Body of pancreas (tissue), 4 donors: ENCODE measurements around the gene PSMC6. TPM values are rescaled to one million over a fixed set of nuclear protein-coding genes. Genes with fewer than 3 reads are reported as not detected.

Experiments used
- ATAC-seq: fragments of 150-250 bp; one replicate; pipeline ENCODE4 v1.9.1; 2016
- DNase-seq, 4 donors: peaks; one replicate each; pipeline ENCODE4 v3.0.0-alpha.2; 2019
- H3K27ac ChIP-seq, 4 donors: fragments of 200-600 bp; sonication (generic); 1 replicate in 3 of 4; 2 replicates in 1 of 4; pipeline versions ENCODE4 v1.5.1 to v1.6.1; 2016 to 2019; ENCODE audit warnings: mild to moderate bottlenecking in 1 of 4, mixed read lengths in 1 of 4, moderate library complexity in 1 of 4
- H3K27me3 ChIP-seq, 2 donors: fragments of 200-600 bp; sonication (generic); one replicate each; pipeline ENCODE4 v1.6.0; 2016; ENCODE audit warnings: mild to moderate bottlenecking in 1 of 2
- H3K36me3 ChIP-seq, 2 donors: fragments of 200-600 bp; sonication (generic); replicated peaks in 1 of 2; 2 replicates each; pipeline ENCODE4 v1.5.1; 2016; ENCODE audit warnings: low read depth in 2 of 2; ENCODE audit not compliant: insufficient read depth in 1 of 2
- H3K4me1 ChIP-seq: fragments of 200-600 bp; sonication (generic); one replicate; pipeline ENCODE4 v1.6.0; 2016
- H3K4me3 ChIP-seq, 2 donors: fragments of 200-600 bp; sonication (generic); 1 replicate in 1 of 2; 2 replicates in 1 of 2; pipeline ENCODE4 v1.5.1; 2016 to 2019
- H3K9me3 ChIP-seq, 3 donors: fragments of 200-600 bp; sonication (generic); 1 replicate in 2 of 3; 2 replicates in 1 of 3; pipeline ENCODE4 v1.5.1; 2016
- POLR2A ChIP-seq, 3 donors: fragments of 450-650 bp; IDR thresholded peaks; one replicate each; pipeline ENCODE4 v1.6.1; 2016; ENCODE audit warnings: antibody characterized with exemption in 3 of 3, mild to moderate bottlenecking in 2 of 3
- WGBS, 2 donors: methylation state at CpG; one replicate each; pipeline ENCODE4 v1.1.5; 2017; 5-methylcytosine and 5-hydroxymethylcytosine counted together
- intact Hi-C: fragments of 100-400 bp; cut with DNase I; formaldehyde crosslinking; loops from one replicate; pipeline ENCODE4 v1.15.1; 2023
- total RNA-seq, 2 donors: library from RNA; depleted of rRNA; stranded (reverse); fragments of >200 nt; gene quantifications; one replicate each; pipeline ENCODE4 v1.1.0, GENCODE V29; 2016
- TF ChIP-seq, protein P1 (sequence below), 7 experiments: fragments of 450-650 bp in 4 of 7; fragments of 200-600 bp in 3 of 7; sonication (generic) in 3 of 7; IDR thresholded peaks; one replicate each; pipeline ENCODE4 v1.5.1; 2016 to 2019; ENCODE audit warnings: antibody characterized with exemption in 7 of 7

The PSMC6 gene
- total RNA-seq, 2 donors from 2014 or later = 37.2 to 66.7 TPM

DNA sequence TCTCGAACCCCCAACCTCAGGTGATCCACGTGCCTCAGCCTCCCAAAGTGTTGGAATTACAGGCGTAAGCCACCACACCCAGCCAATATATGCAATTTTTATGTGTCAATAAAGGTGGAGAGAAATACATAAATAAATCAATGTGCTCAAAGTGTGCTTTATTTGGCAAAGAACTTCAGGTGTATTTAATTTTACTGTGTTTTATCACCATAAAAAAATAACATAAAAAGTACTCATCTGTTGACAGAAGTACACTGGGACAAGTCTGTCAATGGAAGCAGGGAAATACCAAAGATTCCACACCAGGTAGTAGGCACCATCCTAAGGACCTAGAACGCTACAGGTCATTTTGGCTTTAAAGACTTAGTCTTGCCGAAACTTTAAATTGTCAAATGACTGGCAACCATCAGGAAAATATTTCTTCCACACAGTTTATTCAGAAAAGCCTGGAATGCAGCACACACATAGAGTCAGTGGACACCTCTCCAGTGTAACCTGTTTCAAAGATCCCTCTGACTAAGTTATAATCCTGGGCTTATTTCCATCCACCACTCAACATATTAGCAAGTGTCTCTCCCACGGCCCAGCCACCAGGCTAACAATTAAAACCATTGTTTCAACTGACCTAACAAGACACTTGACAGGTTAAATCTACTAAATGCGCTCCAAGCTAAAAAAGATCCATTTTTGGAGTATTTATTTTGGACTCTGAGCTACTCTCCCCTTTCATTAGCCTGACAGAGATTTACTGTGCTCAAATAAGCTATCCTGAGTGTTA lies 15.8 kb upstream of the PSMC6 start:
- peak overlapping the region in 3 of 4 donors; percentile 19 to 69 (median 27) for H3K27ac ChIP-seq
- H3K27me3 ChIP-seq = no peaks in the 10 kb centered on the region
- ATAC-seq (no peak), DNase-seq (no peak)
- 59 to 61% methylated on average over 7 of the region's 7 CpGs for WGBS, 2 donors
- no peaks in the 10 kb centered on the region for H3K9me3 ChIP-seq
- intact Hi-C loops = no loop called here
- H3K4me1 ChIP-seq = peaks cover 67% of the 10 kb centered on the region
- H3K36me3 ChIP-seq = no peaks in the 10 kb centered on the region
- no peak overlapping the region for H3K4me3 ChIP-seq
- TF ChIP-seq, protein P1, sequence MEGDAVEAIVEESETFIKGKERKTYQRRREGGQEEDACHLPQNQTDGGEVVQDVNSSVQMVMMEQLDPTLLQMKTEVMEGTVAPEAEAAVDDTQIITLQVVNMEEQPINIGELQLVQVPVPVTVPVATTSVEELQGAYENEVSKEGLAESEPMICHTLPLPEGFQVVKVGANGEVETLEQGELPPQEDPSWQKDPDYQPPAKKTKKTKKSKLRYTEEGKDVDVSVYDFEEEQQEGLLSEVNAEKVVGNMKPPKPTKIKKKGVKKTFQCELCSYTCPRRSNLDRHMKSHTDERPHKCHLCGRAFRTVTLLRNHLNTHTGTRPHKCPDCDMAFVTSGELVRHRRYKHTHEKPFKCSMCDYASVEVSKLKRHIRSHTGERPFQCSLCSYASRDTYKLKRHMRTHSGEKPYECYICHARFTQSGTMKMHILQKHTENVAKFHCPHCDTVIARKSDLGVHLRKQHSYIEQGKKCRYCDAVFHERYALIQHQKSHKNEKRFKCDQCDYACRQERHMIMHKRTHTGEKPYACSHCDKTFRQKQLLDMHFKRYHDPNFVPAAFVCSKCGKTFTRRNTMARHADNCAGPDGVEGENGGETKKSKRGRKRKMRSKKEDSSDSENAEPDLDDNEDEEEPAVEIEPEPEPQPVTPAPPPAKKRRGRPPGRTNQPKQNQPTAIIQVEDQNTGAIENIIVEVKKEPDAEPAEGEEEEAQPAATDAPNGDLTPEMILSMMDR (IDR thresholded peaks at IDR 0.05) = no peak
- TF ChIP-seq POLR2A (IDR thresholded peaks at IDR 0.05) = no peak

DNA sequence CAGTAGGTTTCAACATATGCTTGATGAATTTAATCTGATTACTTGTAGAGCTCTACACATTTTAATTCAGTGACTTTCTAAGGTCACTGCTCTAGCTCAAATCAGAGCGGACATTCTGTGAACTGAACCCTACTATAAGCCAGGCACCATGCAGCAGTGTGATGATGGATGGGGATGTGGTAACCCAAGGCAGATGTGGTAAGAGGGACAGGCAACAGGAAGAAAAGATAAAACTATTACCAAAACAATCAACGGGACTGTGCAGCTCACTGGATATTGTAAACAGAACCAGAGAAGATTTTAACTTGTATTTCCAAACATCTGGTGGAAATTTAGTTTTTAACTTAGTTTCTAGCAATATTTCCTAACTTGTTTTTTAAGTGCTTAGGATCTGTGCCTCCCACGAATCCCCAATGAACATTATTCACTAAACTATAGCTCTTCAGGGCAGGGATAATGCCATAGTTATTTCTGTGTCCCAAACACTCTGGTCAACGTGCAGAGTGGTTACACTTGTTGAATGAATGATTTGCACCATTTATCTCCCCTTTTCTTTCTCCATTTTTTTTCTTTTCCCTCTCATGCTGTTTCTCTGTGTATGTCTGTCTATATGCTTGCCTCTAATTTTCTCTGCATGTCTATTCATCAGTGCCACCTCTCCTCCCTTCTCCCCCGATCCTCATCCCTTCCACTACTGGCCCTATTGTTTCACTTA lies 14.6 kb upstream of the PSMC6 start:
- Histone ChIP-seq H3K4me3 (no peak overlapping the region), H3K4me1 (peaks cover 64% of the 10 kb centered on the region), H3K27ac (peak overlapping the region in 1 of 4 donors; percentile 69), H3K9me3 (no peaks in the 10 kb centered on the region), H3K27me3 (no peaks in the 10 kb centered on the region), H3K36me3 (no peaks in the 10 kb centered on the region)
- DNase-seq (no peak), ATAC-seq (no peak)
- TF ChIP-seq, protein P1 (IDR thresholded peaks at IDR 0.05) = no peak
- no peak for TF ChIP-seq POLR2A (IDR thresholded peaks at IDR 0.05)
- 56 to 58% methylated on average over 5 of the region's 5 CpGs for WGBS, 2 donors
- intact Hi-C loops = no loop called here

DNA sequence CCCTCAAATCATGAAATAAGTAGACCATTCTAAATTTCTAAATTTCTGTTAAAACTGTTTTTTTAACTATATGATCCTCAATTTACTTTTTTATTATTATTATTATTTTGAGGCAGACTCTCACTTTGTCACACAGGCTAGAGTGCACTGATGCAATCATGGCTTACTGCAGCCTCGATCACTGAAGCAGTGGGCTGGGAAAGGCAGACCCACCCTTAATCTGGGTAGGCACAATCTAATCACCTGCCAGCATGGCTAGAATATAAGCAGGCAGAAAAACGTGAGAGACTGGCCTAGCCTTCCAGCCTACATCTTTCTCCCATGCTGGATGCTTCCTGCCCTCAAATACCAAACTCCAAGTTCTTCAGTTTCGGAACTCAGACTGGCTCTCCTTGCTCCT lies 14.0 kb upstream of the PSMC6 start:
- Histone ChIP-seq H3K27me3 (no peaks in the 10 kb centered on the region), H3K9me3 (no peaks in the 10 kb centered on the region), H3K36me3 (no peaks in the 10 kb centered on the region), H3K4me1 (peaks cover 58% of the 10 kb centered on the region), H3K4me3 (no peak overlapping the region), H3K27ac (peak overlapping the region in 1 of 4 donors; percentile 97)
- intact Hi-C loops = no loop called here
- ATAC-seq = no peak
- 65 to 71% methylated on average over 3 of the region's 3 CpGs for WGBS, 2 donors
- DNase-seq = no peak
- TF ChIP-seq, protein P1 (IDR thresholded peaks at IDR 0.05) = no peak
- TF ChIP-seq POLR2A (IDR thresholded peaks at IDR 0.05) = no peak

DNA sequence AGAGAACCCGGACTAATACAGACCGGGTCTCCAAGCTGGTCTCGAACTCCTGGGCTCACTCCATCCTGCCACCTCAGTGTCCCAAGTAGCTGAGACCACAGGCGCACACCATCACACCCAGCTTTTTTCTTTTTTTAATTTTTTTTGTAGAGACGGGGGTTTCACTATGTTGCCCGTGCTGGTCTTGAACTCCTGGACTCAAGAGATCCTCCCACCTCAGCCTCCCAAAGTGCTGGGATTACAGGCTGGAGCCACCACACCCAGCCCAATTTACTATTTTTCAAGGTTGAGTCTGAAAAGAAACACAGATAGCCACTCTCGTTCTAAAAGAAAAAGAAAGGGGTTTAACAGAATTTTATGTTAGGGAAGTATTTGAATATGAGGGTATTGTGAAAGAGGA lies 13.5 kb upstream of the PSMC6 start:
- intact Hi-C loops = no loop called here
- DNase-seq (no peak), ATAC-seq (no peak)
- no peaks in the 10 kb centered on the region for H3K9me3 ChIP-seq
- peak overlapping the region in 1 of 4 donors; percentile 97 for H3K27ac ChIP-seq
- no peak overlapping the region for H3K4me3 ChIP-seq
- H3K27me3 ChIP-seq = no peaks in the 10 kb centered on the region
- no peaks in the 10 kb centered on the region for H3K36me3 ChIP-seq
- H3K4me1 ChIP-seq = peaks cover 53% of the 10 kb centered on the region
- WGBS, 2 donors = 79 to 87% methylated on average over 7 of the region's 7 CpGs
- no peak for TF ChIP-seq POLR2A (IDR thresholded peaks at IDR 0.05)
- TF ChIP-seq, protein P1 (IDR thresholded peaks at IDR 0.05) = no peak
